HG03469 (cell line): ENCODE data around the gene GRID1.
"Not testable (repeated sequence)": the region's sequence is repeated elsewhere in the genome, so short reads cannot be mapped to it uniquely, and the experiment has no call there.

Experiments used
- ATAC-seq: cut with Tn5 transposase; IDR thresholded peaks from one replicate; pipeline ENCODE4 v1.9.1; 2021; ENCODE audit warnings: mild to moderate bottlenecking, moderate library complexity, moderate number of reproducible peaks; ENCODE audit not compliant: unreplicated experiment

GRID1 gene

DNA sequence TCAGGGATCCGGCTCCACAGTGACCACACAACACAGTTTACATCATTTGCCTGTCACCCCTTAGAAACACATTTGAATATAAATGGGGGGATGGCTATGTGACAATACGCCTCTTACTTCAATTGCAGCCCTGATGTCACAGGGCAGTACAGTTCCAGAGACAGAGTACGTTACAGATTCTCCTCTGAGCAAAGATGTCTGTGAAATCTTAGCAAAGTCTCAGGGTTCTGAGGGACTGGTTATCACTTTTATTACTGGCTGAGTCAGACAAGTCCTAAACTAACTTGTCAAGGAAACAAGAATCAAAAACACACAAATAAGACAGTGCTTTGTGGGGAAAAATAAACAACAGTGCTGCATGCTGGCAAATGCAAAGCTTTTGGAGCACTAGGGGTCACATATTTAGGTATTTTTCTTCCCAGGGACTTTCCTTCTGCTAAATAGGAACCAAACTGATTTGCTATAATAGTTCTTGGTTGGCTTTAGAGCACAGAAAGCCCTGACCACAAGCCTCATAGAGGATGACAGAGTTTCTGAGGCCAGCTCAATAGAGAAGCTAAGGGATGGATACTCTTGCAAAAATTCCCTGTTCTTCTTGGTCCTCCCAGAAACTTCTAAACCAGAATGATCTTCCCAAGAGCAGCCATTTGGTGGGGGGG is 501.6 kb downstream of the GRID1 start:
- no peak for ATAC-seq

DNA sequence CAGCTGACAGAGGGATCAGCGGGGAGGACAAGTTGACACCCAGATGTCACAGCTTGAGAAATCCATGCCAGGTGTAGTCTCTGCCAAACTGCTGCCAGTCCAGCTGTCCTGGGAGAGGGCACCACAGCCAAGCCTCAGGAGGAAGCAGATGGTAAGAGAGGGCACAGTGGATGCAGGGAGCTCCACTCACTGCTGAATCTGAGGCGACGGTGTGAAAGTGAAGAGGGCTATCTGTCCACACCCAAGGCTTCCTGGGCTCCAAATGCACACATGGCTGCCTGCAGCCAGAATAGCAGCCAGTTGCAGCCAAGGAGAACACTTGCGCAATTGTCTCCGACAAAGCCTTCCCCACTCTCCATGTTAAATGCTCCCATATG is 502.4 kb downstream of the GRID1 start:
- no peak for ATAC-seq

DNA sequence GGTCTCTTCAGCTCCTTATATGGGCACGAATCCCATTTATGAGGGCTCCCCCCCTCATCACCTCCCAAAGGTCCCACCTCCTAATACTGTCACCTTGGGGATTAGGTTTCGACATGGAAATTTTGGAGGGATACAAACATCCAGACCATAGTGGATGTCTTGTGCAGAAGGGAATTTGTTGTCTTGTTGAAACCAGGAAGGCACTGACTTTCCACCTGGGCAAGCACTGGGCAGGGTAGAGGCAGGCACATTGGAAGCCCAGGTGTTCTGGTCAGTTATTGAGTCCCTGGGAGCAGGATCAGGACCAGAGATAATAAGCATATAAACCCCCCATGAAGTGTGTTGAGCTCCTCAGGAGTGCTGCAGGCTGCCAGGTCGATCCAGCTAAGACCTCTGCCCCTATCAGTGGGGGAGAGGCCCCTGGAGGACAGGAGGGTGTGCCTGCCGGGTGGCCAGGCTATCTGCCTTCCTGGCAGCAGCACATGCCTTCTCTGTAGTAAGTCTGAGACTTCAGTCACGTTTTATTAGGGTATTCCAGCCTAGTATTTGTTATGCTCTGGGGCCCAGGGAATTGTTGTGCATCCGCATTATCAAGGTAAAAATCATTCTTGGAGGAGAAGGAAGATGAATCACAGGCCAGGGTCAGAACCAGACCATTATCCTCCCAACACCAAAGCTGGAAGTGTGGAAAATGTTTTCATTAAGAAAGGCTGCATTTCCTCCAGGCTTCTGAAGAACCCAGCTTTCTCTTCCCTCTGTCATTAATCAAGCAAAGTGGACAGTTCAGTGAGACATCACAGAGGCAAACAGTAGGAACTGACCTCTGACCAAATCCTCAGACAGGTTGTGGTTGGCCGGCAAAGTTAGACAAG is 503.1 kb downstream of the GRID1 start:
- no peak for ATAC-seq

DNA sequence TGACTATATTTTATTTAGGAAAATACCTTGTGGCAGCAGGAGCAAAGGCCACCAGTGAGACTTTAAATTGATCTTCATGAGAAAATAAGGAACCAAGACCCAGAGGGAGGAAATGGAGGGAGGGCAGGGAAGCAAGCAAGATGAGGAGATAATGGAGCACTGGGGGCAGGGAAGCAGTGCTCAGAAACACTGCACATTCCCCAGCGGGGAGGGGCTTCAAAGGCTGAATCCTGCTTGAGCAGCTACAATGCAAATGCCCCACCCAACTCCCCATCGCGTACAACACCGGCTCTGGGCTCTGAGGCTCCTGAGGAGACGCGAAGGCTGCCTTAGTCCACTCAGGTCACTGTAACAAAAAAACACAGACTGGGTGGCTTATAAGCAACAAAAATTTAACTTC is 503.8 kb downstream of the GRID1 start:
- no peak for ATAC-seq

DNA sequence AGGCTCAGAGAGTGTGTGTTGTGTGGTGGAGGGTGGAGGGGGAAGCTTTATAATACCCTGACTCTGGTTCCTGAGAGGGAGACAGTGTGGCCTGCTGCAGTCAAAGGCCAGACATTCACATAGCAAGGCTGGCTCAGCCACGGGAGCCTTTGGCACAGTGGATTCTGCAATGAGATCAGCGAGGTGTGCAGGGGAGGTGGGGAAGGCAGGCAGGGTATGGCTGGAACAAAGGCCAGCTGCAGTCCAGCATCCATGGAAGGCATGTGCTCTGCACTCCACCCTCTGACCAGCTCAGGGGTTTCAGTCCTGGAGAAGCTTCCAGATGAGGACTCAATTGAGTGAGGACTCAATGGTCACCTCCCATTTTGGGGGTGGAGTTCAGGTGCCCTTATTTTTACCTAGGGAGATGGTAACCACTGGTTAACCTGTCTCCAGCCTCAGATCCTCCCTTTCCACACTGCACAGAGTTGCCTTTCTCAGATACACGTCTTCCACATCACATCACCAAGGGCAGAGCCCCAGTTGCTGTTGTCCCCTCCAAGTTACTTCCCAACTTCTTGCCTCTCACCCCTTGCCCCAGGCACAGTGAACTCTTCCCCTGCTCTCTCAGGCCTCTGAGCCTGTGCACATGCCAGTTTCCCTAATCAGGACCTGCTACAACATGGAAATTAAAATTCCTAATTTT is 504.9 kb downstream of the GRID1 start:
- ATAC-seq: no peak

DNA sequence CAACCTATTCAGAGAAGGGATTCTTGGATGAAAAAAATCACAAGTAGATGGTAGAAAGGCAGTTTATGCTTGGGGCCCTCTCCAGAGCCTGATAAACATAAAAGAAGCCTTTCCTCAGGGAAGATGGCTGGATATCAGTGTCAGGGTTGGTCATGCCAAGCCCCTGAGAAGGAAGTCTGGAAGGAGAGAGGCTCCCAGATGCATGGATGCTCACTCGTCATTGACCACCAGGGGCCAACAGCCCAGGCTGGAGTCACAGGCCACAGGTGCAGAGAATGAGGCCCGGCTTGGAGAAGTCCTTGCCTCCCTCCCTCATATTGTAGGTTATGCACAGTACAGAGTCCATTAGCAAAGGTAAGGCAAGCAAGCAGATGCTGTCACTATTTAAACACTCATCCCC is 506.7 kb downstream of the GRID1 start:
- ATAC-seq: no peak

DNA sequence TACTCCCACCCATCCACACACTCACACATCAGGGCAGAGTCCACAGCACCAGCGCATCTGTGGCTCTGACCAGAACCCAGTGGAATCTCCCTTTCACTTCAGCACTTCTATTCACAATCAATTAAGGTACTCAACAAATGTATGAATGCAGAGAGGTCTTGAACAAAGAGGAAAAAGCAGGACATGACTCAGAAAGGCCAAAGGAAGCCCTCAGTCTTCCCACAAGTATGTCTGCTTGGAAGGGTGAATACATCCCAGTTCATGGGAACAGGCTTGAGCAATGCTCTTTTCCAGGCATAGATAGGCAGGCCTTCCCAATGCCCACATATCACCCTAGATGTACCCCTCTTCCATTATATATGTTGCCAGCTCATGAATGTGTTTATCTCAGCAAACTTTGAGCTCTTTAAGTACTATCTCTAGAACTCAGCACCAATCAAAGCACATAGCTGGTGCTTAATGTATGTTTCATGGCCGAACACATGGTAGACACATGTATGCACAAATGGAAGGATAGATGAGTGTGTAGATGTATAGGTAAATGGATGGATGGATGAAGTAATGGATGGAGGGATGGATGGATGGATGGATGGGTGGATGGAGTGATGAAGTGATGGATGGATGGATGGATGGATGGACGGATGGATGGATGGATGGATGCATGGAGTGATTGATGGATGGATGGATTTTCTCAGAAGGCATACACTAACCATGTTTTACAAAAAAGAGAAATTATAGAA is 507.6 kb downstream of the GRID1 start:
- ATAC-seq: no peak

DNA sequence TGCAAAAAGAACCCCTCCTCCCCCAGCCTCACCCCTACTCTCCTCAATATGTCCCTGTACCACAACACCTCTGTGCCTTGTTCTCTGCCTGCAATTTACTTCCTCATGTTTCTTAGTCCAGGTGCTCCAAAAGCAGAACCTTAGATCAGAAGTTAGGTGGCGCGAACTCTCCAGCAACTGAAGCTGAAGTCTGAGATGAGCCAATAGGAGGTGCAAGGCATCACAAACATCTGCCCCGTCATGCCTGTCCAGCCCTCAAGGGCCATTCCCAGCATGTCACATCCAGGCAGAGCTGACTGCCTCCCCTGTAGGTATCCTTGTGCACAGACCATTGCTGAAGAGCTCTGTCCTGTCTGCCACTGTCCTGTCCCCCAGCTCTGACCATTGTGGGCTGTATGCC is 508.8 kb downstream of the GRID1 start:
- ATAC-seq: no peak

DNA sequence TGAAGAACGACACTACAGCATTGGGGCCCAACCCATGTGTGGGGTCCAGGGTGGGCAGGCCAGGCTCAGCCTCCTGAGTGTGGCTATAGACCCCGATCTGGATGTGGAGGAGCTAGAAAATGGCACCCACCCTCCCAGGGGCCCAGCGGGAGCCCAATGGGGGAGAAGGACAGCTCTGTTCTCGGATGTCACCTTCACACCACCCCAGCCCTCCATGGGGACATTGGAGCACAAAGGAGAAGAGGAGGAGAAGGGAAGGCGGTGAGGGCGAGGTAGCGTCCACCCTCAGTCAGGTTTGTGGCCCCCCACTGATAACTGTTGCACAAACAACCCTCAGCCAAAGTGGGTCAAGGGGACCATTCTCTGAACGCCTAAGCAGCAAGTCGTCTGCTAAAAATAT is 509.3 kb downstream of the GRID1 start:
- ATAC-seq: no peak

DNA sequence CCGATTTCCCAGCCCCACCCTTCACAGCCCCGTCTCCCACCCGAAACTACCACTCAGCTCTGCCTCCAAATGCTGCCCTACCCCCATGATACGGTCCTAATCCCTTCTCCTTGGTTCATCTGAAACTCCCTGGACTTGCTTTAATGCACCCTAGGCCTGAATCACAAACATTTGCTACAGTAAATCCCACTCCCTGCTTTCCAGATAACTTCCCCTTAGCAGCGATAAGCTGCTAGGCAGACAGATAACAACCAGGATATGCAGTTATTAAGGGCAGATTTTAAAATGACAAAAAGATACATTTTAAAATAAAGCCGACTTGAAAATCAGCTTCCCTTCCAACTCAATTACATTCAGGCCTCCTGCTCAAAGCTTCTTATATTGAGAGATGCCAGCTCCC is 514.7 kb downstream of the GRID1 start:
- ATAC-seq: no peak

DNA sequence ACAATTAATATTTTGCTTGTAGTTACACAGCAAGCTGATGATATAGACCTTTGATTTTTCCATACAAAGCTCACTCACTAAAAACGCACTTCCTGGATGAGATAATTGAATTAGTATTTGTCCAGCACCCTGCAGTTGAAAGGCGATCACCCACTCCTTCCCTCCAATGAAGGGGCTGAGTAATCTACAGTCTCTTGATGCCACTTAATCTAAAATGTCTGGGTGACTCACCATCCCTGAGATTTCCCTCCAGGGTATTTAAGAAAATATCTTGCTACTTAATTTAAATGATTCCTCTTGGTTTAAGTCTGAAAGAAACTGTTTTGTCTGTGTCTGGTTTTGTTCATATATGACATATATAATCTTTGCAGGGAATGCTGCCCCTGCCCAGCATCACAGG is 515.3 kb downstream of the GRID1 start:
- ATAC-seq: no peak

DNA sequence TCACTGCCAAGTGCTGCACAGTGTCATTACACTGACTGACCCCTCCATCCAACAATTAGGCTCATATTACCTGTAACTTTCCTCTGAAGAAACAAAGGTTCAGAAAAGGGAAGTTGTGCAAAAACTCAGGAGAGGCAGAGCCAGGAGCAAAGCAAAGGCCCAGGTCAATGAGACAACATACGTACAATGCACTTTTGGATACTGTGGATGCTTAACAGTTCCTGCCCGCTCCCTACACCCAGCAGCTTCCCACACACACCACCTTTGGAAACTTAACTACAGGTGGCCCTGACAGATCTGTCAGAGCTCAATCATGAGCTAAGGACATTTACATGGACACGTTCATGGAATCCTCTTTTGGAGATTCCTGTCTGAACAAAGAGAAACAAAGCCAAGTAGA is 515.9 kb downstream of the GRID1 start:
- ATAC-seq: no peak

DNA sequence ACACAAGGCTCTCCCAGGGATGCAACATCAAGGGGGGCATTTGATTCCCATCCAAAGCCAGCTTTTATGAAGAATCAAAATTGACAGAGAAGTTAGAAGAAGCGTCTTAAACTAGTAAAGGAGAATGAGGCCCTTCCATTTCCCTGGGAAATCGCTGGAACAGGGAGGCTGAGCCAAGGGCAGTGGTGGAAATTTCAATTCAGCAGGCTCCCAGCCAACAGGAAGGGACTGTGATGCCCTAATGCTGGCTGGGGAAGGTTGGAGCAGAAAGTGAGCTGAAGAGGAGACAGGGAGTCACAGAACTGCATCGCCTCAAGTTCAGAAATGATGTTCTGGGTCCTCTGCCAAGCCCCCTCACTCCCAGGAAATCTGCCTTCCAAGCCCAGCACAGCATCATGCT is 517.3 kb downstream of the GRID1 start:
- no peak for ATAC-seq

DNA sequence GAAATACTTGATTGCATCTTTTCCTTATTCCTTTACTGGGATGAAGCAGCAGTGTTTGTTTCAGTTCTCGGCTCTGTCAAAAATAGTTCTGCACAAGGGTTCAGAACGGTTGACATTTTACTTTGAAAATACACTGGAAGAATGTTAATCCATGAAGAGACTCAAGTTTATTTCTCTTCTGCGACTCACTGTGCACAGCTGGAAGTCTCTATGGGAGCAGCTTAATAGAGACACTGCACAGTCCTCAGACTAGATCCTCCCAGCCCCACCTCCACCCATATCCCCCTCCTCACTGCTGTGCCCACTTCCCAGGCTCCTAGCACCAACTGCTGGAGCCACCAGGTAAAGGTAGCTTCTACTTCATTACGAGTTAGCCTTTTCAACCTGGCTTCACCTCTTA is 517.8 kb downstream of the GRID1 start:
- no peak for ATAC-seq

DNA sequence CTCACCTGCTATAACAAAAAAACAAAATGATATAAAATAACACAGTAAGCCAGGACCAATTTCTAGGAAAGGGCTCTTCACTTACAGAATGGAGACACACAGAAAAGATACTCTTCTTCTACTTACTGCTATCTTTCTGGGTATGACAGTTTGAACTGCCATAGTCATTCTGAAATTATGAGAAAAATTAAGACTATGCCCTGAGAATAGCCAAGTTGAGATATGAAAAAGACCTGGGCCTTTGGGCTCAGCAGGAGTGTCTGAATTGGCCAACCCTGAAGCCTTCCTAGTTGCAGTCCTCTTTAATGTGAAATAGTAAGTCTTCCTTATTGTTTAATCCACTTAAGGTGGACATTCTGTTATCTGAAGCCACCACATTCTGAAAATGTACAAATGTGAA is 519.5 kb downstream of the GRID1 start:
- no peak for ATAC-seq

DNA sequence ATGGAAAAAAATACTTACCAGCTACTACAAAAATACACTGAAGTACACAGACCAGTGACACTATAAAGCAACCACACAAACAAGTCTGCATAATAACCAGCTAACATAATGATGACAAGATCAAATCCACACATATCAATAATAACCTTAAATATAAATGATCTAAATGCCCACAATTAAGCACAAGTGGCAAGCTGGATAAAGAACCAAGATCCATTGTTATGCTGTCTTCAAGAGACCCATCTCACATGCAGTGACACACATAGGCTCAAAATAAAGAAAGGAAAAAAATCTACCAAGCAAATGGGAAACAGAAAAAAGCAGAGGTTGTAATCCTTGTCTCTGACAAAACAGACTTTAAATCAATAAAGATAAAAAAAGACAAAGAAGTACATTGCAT is 527.9 kb downstream of the GRID1 start:
- not testable (repeated sequence) for ATAC-seq

DNA sequence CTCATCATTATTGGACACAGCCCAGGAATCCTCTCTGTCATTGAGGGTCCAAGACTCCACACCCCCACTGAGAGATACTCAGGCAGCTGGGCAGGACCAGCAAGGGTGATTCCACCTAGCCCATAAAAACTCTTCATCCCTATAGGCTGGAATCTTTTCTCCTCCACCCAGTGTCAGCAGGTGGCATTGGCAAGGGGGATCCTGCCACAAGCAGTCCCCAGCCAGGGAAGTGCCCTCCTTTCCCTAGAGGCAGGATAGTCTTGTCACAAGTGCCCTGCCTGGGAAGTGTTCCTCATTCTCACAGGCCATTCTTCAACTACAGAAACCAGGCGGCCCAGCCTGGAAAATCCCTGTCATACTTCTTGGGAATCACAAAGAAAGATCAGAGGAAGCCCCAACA is 533.6 kb downstream of the GRID1 start:
- ATAC-seq: no peak

DNA sequence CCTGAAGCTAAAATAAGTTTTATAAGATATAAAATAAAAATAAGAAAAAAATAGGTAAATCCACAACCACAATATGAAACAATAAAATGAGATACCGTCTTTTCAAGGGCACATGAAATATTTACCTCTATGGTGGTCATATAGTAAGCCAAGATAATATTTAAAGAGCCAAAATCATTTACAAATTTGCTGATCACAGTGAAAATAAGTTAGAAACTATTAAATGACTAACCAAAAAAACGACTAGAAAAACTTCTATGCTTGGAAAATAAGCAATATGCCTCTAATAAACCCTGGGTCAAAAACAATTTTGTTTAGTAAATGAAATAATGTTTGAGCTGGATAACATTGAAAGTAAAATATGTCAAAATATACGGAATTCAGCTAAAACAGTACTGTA is 535.2 kb downstream of the GRID1 start:
- ATAC-seq: no peak

DNA sequence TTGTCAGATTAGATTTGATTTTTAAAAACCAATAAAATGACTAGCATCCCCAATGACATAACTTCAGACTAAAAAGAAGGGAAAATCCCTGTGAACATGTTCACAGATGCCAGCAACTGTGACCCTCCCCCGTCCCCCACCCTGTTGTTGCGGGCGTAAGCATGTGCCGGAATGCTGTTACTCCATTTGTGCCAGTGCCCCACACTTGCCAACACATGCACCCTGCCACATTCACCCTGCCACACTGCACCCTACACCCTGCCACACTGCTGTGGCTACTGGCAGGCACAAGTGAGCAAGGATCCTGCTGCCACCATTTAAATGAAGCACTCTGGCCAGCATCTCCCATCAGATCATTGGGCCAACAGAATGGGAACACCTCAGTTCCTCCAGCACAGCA is 540.2 kb downstream of the GRID1 start:
- ATAC-seq: no peak

DNA sequence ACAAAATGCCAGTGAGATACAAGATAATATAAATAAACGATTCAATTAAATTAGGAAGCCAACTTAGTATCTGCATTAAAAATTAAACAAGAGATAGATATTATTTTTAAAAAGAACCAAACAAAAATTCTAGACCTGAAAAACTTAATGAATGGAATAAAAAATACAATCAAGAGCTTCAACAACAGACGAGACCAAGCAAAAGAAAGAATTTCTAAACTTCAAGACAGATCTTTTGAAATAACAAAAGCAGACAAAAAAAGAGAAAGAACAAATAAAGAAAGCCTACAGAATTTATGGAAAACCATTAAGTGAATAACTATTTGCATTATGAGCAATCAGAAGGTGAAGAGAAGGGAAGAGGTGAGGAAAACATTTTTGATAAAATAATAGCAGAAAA is 555.2 kb downstream of the GRID1 start:
- ATAC-seq: no peak

DNA sequence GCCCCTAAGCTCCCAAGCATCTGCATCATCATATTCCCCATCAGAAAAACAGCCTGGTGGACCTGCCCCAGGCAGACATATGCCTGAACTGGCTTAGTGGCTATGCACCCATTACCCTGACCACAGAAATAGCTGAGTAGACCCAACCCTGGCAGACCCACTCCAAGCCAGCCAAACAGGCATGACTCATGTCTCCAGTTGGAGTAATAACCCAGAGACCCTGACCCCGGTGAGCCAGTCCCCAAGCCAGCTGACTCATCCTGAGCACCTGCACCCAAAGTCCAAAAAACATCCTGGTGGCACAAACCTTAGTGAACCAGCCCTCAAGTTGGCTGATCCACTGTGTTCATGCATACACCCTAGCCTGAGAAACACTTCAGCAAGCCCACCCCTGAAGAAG is 555.9 kb downstream of the GRID1 start:
- no peak for ATAC-seq
